Hematopoietic multipotent progenitor cell treated with erythropoietin and hydrocortisone succinate and interleukin-3 and kit ligand, for 17 days (in vitro differentiated cells): ENCODE measurements around the gene PON2.
"Not testable (repeated sequence)": the region's sequence is repeated elsewhere in the genome, so short reads cannot be mapped to it uniquely, and the experiment has no call there.

ENCODE experiments used
- DNase-seq: peaks from one replicate; pipeline ENCODE4 v3.0.0-alpha.2; 2015; ENCODE audit warnings: low spot score

Gene PON2

DNA sequence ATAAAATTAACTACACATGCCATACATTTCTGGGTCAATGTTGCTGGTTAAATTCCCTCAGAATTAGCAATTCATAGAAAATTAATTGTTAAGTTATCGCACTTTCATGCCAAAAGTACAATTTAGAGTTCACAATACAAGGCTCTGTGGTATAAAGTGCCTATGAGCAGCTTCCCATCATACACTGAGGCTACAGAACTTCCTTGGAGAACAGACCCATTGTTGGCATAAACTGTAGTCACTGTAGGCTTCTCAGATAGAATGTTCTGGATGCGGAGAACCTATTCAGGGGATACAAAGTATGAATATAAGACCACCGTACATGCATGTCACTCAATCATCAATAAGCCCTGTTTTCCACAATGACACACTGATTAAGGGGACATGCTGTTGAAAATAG lies 29.6 kb downstream of the PON2 start:
- DNase-seq = no peak

DNA sequence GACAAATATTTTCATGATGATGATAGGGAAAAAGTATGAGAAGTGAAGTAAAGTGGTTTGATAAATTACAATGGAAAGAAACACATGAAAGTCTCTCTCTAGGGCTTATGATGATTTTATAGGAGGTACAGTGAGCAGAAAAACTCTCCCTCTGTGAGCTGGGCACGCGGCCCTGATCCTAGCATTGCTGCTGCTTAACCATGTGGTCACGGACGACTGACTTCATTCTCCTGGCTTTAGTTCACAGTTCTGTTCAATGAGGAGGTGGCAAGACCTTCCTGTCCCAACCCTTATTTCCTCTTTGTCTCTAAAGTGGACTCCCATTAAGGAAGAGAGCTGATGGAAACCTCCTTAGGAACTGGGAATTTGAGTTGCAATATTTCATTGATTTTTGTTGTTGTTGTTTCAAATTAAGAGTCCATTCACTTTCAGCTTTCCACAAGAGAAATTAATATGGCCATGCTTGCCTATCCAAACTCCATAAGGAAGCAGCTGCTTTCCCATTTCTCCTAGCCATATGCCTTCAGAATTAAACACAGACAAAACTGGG lies 30.4 kb downstream of the PON2 start:
- DNase-seq = no peak

DNA sequence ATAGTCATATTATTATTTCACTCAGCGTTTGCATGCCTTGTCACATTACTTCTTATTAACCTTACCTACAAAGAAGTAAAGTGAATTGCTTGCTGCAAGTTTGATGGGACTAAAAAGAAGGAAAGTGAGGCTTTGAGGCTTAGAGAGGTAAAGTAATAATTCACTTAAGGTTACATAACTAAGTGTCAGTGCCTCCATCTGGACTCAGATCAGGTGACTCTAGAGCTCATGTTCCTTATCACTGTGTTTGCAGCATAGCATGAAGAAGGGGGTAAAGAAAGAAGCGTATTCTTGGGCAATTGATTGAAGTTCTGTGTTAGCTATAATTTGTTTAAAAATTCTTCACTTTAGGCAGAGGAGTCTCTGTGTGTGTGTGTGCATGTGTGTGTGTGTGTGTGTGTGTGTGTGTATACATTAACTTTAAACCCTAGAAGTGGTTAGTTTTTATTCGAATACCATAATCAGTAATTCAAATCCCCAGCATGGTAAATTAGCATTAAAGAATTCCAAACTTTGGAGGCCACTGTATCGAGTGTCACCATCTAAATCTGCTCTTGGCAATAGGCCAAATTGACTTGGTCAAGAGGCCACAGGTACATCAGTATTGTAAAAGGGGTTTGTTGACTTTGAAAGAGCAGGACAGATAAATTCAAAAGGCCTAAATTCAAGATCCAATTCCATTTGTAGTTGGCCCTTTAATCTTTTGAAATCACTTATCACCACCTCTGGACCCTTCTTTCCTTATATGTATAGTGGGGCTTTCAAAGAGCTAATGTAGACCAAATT lies 36.5 kb downstream of the PON2 start:
- DNase-seq = no peak

DNA sequence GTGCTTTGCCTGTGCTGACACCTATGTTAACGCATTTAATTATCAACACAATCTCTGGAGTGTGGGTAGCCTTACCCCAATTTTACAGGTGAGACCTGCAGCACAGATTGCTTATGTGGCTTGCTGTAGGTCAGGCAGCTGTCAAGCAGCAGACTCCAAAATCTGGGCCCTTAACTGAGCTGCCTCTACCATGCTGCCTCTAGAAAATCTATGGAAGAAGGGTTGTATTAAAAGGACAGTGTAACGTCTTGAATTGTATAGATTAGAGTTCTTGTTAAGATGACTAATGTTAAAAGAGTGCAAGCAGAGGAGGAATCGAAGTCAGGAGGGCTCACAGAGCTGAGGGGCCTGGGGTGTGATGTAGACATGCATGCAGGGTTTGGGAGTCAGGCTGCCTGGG lies 37.4 kb downstream of the PON2 start:
- DNase-seq = no peak

DNA sequence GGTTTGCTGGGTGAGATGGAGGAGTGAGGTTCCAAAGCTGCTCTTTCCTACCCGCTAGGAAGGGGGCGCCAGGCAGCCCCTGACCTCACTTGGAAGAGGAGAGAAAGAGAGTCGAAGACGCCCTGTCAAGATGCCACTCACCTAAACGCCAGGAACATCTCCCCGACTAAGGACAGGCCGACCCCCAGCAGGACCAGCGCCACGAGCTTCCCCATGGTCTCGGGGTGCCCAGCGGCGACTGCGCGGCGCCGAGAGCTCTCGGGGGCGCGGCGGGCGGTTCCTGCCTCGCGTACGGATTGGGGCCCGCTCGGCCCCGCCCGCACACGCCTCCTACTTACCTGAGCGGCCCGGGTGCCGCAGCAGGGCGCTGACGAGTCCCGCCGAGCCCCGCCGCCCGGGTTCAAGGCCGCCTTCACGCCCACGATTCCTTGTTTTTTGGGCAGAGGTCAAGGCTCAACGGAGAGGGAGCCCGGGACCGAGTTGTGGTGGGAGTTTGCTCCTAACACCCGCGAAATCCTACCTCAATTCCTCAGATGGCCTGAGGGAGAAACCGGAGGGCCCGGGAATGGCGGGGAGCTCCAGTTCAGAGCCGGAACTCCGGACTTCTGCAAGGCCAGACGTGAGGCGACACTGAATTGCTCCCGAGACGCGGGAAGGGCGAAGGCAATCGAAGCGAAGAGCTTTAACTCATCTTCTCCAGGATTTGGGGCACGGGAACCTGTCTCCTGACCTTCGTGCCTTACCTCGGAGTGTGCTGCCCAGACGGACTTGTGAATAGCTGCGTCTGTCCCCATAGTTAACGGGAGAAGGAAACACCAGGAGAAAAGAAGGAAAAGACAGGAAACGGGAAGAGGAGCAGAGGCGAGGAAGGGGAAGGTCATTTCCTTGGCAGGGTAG lies 38.4 kb downstream of the PON2 start, which contains the start of gene PON3:
PON3 (minus strand) TSS at position 240 of the 897 bp plus-strand sequence; CDS start at position 215, 25 bp downstream.
- no peak for DNase-seq

DNA sequence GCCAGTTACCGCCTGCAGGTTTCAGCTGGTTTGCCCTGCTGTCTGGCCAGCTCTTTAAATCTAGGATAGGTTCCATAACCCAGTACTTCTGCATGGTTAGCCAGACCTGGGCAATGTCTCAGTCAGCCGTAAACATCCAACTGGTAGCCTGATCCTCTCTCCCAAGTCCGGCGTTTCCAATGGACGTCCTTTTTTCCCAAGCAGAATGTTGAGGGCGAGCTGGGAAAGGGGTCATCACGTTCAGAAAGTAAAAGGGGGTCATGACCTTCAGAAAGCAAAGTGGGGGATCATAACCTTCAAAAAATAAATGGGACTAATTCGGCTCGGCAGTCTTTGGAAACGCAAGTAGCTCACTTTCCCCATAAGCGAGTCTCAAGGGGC lies 39.1 kb downstream of the PON2 start:
- DNase-seq = no peak

DNA sequence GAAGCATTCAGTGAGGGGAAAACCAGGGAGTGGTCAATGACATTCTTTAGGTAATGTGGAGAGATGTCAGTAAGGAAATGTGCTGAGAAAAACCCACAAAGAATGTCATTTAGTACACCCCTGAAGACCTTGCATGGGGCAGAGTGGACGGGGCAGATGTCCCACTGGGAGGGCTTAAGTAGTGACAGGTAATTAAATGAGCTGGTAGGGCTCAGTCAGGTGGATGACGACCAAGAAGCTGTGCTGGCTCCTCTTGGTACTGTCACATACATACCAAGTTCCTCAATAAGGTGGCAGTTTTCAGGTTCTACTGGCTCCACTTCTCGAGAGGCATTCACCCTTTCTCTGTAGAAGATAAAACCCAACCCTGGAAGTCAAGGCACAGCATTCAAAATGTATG lies 40.5 kb downstream of the PON2 start:
- DNase-seq = no peak

DNA sequence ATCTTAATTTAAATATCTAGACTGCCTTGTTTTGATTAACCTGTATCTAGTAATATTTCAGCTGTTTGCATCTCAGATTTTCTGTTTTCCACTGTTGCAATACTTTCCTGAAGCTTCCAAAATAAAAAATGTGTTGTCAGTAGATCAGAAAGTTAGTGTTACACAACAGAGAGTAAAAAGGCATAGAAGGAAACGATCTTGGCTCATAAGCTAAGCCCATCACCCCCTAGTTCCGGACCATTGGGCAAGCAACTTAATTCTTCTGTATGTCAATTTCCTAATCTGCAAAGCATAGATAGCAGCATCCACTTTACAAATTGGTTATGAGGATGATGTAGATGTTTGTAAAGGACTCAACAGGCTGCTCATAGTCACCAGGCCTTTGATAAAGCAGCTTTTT lies 43.1 kb downstream of the PON2 start:
- DNase-seq = no peak

DNA sequence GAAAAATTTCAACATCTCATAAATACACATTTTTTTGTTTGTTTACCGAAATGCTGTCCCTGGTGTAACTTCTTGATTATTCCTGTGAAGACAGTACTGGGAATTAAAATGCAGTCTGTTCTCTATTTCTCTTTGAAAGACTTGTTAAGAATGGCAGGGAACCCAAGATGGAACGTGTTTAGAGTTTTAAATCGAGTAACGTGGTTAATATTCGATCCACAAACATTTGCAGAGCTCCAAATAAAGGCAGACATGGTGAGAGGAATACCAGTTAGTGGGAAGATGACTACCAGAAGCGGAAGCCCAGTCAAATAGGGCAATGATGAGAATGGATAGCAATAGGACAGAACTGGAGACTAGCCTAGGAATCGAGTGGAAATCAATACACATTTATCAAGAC lies 45.3 kb downstream of the PON2 start:
- no peak for DNase-seq

DNA sequence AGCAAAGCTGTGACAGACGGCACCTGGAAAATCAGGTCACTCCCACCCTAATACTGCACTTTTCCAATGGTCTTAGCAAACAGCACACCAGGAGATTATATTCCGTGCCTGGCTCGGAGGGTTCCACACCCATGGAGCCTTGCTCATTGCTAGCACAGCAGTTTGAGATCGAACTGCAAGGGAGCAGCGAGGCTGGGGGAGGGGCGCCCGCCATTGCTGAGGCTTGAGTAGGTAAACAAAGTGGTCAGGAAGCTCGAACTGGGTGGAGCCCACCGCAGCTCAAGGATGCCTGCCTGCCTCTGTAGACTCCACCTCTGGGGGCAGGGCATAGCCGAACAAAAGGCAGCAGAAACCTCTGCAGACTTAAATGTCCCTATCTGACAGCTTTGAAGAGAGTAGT lies 55.4 kb downstream of the PON2 start:
- DNase-seq = not testable (repeated sequence)

DNA sequence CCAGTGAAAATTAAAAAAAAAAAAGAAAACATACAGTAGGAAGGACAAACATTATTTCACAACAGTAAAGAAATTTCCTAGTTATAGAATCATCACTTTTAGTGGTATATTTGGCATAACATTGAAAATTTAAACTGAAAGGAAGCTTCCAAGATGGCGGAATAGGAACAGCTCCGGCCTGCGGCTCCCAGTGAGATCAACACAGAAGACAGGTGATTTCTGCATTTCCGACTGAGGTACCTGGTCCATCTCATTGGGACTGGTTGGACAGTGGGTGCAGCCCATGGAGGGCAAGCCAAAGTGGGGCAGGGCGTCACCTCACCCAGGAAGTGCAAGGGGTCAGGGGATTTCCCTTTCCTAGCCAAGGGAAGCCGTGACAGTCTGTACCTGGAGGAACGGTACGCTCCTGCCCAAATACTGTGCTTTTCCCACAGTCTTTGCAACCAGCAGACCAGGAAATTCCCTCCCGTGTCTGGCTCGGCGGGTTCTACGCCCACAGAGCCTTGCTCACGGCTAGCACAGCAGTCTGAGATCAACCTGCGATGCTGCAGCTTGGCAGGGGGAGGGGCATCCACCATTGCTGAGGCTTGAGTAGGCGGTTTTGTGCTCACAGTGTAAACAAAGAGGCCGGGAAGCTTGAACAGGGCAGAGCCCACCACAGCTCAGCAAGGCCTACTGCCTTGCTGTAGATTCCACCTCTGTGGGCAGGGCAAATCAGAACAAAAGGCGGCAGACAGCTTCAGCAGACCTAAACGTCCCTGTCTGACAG lies 58.0 kb downstream of the PON2 start:
- DNase-seq = no peak

DNA sequence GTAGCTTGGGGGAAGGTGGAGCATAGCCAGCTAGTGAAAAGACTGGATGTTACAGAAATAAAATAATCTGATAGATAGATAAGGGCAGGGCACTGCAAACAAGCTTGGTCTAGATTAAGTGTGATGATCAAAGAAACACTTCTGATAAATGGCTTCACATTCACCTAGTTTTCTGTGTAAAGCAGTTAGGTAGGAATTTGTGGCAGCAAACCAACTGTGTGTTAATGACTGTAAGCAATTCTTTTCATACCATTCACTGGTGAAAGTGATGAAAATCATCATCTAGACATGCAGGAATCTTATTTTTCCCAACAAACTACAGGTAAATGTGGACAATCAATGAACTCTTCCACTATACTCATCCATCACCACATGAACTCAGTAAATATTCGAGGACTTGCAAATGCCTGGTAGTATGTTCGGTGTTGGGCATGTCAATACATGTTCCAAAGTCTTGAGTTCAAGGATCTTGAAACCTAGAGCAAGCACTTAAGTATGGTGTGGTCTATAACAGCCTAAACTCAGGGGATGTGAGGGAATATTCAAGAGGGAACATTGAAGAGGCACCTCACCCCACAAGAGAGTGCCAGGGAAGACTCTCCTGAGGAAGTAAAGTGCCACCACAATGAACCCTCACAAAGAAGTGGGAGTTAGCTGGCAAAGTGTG lies 59.1 kb downstream of the PON2 start:
- DNase-seq = no peak

DNA sequence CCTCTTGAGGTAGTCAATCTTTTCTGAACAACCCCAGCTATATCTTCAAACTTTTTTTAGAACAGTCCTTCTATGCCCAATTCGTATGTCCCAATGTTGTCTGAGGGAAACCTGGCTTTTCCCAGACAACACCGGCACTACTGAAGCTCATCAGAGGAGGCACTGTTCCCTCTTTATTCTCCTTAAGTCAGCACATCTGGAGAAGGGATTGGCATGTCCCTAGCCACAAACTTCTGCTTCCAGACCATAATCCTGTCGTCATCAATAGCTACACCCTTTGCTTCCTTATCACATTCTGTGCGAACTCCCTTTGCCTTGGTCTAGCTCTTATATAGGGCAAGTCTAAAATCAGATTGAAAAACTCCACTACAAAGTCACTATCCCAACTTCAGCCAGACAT lies 61.5 kb downstream of the PON2 start:
- DNase-seq = no peak

DNA sequence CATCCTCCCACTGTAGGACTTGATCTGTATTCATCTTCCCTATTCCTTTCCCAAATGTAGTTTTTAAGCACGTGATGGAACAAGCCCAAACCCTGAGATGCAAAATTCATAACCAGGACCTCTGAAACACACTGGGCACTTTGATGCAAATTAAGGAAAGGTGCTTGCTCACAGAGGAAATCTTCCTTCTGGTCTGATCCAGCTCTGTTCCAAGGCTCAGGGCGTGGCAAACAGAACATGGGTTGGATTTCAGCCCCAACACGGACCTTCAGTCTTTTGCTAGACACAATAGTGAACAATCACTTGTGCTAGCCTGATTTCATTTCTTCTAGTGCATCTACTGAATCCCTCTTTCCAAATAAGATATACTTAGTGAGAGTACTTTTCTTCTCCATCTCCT lies 66.6 kb downstream of the PON2 start:
- DNase-seq = no peak

DNA sequence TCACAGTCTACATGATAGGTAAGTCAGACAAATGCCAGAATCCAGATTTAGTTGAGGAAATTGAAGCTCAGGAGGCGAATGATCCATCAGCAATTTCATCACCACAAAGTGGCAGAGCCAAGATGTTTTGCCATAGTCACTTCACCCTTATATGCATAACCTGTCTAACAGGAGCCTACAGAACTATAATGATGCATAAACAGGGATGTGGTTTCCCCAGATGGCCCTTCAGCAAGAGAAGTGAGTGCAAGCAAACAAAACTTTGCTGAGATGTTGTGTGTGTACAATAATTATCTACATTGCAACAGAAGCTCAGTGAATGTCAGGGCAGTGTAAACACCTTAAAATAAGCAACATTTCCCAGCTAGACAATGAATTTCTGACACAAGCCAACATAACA lies 67.2 kb downstream of the PON2 start:
- DNase-seq = no peak

DNA sequence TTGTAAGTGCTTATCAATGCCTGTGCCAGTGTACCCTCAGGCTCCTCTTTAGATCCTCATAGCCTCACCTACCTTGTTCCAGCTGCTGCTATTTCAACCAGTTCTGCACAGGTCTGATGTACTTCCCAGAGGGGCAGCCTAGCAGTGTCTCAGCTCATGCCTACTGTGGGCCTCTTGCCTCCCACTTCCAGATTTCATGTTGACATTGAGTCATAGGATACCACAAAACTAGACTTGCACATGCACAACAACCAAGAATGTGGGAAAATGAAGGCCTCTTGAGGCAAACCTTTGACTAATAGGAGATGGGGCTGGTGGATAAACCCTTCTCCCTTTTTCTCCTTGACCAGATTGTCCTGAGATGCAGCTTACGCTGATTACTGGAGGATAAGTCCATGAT lies 69.7 kb downstream of the PON2 start:
- no peak for DNase-seq

DNA sequence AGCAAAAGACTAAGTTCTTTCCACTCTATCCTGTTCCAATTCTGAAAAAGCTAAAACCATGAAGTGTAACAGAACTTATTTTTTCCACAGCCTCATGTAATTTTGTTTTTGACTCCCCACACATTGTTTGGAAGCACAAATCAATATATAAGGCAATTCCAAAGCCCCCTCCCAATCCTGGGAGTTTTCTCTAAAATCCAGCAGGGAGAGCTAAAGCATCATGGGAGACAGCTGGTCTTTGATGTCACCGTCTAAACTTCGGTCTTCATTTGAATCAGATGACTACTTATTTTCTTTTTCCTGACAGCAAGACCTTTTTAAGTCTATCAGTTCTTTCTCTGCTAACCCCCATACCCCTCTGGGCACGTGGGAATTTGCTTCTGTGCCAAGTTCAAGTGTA lies 77.2 kb downstream of the PON2 start:
- no peak for DNase-seq
